ENCODE data around the gene SETD4.
"Not testable (repeated sequence)": the region's sequence is repeated elsewhere in the genome, so short reads cannot be mapped to it uniquely, and the experiment has no call there.

SETD4 gene, protein sequence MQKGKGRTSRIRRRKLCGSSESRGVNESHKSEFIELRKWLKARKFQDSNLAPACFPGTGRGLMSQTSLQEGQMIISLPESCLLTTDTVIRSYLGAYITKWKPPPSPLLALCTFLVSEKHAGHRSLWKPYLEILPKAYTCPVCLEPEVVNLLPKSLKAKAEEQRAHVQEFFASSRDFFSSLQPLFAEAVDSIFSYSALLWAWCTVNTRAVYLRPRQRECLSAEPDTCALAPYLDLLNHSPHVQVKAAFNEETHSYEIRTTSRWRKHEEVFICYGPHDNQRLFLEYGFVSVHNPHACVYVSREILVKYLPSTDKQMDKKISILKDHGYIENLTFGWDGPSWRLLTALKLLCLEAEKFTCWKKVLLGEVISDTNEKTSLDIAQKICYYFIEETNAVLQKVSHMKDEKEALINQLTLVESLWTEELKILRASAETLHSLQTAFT

DNA sequence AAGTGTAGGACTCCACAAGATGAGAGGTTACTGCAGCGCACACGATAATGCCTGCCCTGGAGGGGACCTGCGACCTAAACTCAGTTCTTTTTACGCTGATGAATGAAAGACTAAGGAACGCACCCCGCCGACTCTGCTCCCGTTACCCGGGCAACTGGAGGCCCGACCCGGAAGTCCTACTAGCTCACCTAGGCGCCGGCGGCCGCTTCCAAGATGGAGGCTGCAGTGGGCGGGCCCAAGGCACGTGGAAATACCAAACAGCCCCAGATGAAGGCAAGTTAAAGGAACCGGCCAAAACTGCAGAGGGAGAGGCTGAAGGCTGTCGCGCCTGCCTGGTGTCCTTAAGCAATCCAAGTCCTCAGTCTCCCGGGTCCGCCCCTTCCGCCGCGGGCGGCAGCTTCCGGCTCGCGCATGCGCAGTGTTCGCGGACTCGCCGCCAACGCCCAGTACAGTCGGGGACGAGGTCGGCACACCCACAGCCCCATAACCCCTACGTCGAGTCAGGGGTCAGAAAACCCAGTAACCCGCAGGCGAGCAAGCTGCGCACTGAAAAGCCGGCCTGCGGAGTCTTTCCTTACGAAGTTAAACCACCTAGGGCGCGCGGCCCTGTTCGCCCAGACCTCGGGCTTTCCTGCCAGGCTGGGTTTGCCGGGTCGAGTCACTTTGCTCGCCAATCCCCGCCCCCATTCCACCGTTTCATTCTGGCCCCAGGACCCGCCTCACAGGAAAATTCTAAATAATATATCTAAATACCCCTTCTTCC lies at the start of gene SETD4:
SETD4 (minus strand) TSS at position 368 of the 763 bp plus-strand sequence. CDS start 1,638 bp downstream, outside the sequence.
- peak; percentile 91 for DNase-seq (ENCODE audit: low read depth in 2 of 2)

DNA sequence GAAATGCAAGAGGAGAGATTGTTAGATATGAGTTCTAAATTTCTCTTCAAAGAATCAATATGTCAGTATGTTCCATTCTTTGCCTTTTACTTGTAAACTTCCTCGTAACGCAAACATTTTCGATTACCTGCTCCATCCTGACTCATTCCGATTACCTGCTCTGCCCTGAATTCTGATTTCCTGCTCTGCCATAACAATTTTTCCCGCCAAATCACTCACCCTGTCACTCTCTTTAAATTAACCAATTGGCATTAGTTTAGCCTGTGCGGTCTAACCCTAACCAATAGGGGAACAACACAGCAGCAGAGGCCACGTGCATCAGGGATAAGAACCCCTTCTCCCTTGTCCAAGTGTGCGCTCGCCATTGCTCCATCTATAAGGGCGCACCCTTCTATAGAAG lies 49.5 kb upstream of the SETD4 start:
- no peak for DNase-seq (ENCODE audit: low read depth in 2 of 2)

DNA sequence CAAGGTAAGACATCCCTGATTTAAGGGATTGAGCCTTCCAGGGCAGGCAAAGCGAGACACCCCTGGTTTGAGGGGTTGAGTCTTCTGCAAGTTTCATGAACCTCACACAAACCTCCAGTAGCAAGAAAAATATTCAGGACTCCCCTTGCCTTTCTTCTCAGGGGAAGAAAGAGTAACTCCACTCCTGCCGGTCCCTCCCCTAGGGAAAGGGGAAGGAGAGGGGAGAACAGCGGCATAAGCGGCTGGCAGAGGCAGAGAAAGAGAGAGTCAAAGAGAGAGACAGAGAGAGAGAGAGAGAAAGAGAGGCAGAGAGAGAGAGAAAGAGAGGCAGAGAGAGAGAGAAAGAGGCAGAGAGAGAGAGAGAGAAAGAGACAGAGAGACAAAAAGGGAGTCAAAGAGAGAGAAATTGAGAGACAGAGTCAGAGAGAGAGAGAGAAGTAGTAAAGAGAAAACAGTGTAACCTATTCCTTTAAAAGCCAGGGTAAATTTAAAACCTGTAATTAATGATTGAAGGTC lies 45.1 kb upstream of the SETD4 start:
- no peak for DNase-seq (ENCODE audit: low read depth in 2 of 2)

DNA sequence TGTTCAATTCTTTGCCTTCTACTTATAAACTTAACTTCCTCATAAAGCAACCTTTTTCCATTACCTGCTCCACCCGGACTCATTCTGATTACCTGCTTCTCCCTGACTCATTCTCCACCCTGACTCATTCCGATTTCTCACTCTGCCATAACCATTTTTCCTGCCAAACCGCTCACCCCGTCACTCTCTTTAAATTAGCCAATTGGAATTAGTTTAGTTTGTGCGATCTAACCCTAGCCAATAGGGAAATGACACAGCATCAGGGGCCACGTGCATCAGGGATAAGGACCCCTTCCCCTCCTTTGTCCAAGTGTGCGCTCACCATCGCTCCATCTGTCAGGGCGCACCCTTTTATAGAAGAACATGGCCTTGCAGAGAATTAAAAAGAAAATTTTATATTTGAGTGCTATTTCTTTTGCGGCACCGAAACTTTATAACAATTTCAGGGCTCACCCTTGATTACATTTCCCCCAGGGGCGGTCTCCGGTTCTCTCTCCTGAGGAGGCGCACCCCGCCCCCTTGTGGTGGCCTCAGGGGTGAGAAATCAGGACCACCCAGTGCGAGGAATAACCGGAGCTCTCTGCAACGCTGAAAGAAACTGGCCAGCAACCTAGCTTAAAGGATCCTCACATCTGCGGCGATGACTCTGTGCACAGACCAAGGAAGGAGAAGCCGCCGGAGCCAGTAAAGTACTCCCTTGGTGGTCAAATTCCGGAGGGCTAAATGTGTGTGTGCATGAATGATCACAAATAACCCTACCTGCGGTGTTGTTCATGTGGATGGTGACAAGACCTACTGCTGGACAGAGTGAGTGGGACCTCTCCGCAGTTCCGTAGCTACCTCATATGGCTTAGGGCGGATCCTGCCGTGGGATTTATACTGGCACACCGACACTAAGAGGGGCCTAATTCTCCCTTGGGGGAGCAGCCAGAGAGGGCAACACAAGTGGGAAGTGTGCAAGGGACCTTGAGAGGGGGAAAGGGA lies 44.3 kb upstream of the SETD4 start:
- DNase-seq (ENCODE audit: low read depth in 2 of 2), result peak; percentile 40 to 47

DNA sequence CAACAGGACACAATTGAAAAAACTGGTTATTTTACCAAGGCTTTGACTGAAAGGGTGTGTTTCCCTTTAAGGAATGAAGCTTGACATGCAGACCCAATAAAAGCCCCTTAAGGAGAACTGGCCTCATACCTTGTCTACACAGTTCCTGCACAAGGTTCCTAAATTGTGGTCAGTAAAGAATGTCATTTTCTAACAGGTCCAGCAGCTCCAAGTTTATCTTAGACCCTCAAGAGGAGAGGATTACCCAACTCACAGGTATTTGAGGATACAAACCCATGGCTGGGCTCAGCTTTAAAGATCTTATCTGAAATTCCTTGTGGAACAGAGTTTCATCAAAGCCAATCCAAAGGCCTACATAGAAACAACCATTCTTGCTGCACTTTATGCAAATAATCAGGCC lies 43.1 kb upstream of the SETD4 start:
- DNase-seq (ENCODE audit: low read depth in 2 of 2), result no peak

DNA sequence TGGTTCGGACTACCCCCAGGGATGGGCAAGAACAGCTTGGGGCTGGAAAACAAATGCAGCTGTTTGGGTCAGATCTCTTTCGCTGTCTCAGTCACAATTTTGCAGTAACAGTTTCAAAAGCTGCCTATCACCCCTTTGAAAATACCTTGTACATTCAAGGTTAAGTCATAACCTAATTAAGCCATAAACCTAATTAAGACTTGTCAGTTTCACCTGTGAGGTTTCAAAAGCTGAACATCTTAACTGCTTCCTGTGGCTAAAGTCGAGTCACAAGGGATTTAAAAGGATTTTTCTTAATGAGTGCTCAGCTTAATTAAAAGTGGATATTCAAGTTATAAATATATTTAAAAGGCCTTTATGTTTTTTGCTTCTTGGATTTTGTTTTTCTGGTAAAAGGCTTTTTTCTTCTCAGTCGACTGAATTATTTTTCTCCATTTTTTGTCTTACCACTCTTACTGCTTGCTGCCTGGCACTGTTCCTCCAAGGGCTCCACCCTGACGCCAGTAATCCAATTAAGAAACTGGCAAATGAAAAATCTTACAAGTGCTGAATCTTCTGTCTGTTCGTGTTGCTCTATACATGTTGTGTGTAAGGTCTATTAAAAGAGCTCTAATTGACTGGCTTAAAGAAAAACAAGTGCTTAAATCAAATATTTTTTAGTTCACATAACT lies 40.8 kb upstream of the SETD4 start:
- DNase-seq (ENCODE audit: low read depth in 2 of 2), result no peak

DNA sequence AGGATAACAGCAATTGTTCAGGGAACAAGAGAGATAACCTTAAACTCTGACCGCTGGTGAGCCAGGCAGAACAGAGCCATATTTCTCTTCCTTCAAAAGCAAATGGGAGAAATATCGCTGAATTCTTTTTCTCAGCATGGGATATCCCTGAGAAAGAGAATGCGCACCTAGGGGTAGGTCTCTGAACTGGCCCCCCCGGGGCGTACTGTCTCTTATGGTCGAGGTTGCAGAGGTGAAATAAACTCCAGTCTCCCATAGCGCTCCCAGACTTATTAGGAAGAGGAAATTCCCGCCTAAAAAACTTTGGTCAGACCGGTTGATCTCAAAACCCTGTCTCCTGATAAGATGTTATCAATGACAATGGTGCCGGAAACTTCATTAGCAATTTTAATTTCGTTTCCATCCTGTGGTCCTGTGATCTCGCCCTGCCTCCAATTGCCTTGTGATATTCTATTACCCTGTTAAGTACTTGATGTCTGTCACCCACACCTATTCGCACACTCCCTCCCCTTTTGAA lies 39.4 kb upstream of the SETD4 start:
- DNase-seq (ENCODE audit: low read depth in 2 of 2), result not testable (repeated sequence)

DNA sequence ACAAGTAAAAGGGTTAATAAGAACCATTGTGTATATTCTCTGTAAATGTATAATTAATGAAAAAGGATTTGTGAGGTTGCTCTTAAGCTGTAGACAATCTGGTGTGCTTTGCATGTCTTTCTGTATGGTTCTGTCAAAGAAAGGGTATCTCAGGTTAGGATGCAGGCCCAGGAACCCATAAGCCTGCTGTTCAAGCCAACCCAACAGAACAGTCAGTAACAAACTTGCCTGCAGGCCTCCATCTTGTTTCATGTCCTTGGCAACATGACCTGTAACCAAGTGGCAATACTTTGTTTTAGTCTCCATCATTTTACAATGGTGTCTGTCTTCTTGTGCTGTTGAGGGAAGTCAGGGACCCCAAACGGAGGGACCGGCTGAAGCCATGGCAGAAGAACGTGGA lies 38.7 kb upstream of the SETD4 start:
- no peak for DNase-seq (ENCODE audit: low read depth in 2 of 2)

DNA sequence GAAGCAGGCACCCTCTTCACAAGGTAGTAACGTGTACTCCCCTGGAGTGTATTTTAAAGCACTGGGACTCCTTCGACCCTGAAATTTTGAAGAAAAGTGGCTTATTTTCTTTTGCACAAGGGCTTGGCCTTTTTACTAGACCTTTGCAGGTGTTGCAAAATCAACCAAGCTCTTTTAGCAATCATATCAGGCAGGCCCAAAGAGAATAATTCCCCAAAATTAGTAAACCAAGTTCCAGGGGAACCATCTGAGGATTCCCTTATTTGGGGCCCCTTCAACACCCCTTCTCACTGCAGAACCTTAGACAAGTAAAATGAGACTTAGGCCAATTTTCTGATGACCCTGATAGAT lies 37.8 kb upstream of the SETD4 start:
- no peak for DNase-seq (ENCODE audit: low read depth in 2 of 2)

DNA sequence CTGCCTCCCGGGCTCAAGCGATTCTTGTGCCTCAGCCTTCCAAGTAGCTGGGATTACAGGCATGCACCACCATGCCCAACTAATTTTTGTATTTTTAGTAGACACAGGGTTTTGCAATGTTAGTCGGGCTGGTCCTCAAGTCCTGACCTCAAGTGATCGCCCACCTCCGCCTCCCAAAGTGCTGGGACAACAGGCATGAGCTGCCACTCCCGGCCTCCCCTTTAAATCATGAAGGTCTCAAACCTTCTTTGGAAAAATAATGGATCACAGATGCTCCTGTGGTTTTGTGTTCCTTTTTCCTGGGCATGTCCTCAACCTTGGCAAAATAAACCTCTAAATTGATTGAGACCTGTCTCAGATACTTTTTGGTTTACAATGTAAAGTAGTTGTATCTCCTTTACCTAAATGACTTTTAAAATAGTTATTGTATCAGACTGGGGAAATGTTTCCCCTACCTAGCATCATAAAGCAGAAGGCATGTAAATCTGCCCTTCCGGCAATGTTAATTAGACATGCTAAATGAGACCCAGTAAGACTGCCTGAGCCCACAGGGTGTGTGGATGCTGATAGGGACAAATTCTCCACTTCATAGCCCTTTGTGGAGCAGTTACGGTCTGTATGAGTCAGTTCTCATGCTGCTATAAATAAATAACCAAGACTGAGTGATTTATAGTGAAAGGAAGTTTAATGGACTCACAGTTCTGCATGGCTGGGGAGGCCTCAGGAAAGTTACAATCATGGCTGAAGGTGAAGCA lies 37.3 kb upstream of the SETD4 start:
- no peak for DNase-seq (ENCODE audit: low read depth in 2 of 2)

DNA sequence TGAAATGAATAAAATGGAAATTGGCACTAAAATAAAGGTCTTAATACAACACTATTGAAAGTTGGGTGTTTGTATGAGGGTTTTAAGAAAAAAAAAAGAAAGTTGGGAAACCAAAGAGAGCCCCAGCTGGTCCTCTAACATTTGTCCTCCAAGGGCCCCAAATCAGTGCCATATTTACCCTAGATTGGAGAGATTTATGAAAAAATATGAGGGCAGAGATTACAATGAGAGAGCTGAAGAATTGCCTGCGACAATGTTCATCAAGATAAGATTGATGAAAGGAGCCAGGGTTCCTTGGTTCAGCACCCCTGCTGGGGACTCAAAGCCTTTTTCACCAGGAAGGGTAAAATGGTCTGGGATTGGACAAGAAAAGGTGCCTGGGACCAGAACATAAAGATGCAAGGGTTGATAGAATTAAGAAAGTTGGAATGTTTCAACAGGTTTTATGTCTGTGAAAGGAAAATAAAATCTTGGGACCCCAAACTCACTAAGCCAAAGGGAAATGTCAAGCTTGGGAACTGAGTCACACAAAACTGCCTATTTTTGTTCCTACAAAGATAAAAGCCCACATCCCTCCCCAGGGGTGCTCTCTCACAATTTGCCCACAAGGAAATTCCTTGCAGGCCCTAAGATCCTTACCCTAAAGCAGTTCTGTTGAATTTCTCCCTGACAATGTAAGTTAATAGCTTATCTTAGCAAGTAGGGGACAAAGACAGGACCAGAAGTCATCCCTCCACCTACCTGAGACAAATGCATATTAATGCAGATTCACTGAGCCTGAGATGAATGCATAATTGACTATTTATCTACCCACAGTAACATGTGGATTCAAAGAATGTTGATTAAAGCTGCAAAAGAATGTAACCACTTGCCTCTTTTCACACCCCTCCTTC lies 36.3 kb upstream of the SETD4 start:
- DNase-seq (ENCODE audit: low read depth in 2 of 2), result no peak

DNA sequence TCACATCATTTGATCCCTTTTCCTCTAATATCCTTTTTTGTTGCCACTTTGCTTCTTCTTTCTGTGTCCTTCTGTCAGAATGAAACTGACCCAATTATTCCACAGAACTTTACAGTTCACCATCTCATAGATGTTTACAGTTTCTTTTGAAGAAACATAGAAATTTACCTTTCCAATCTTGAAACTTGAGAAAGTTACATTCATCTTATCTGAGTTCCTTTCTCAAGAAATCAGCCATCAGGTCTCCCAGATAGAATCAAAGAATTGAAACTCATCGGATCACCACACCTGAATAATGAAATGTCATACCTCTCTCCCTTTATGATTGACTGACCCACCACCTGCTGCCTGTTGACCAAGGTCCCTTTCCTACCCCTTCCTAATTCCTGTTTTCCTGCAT lies 33.2 kb upstream of the SETD4 start:
- no peak for DNase-seq (ENCODE audit: low read depth in 2 of 2)

DNA sequence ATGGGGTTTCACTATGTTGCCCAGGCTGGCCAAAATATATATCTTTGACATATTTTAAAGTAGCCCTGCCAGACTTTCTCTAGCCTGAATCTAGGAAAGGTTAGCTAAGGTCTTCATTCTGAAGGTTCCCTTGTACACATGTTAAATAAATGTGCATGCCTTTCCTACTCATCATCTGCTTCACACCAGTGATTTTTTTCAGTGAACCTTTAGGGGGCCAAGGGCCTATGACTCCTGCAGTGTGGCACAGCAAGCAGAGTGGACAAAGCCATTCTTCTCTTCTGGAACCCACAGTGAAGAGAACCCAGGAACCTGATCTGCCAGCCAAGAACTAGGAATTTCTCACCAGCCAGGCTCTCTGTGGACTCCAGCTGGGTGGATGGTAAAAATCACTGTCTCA lies 32.4 kb upstream of the SETD4 start:
- DNase-seq (ENCODE audit: low read depth in 2 of 2), result no peak

DNA sequence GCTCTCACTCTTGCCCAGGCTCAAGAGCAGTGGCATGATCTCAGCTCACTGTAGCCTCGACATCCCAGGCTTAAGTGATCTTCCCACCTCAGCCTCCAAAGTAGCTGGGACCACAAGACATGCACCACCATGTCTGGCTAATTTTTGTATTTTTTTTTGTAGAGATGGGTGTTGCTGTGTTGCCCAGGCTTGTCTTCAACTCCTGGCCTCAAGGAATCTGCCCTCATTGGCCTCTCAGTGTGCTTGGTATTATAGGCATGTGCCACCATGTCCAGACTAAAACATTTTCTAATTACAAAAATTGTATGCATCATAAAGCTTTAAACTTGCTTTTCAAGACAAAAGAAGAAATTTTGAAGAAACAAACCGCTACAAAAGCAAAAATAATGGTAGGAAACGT lies 29.6 kb upstream of the SETD4 start:
- no peak for DNase-seq (ENCODE audit: low read depth in 2 of 2)

DNA sequence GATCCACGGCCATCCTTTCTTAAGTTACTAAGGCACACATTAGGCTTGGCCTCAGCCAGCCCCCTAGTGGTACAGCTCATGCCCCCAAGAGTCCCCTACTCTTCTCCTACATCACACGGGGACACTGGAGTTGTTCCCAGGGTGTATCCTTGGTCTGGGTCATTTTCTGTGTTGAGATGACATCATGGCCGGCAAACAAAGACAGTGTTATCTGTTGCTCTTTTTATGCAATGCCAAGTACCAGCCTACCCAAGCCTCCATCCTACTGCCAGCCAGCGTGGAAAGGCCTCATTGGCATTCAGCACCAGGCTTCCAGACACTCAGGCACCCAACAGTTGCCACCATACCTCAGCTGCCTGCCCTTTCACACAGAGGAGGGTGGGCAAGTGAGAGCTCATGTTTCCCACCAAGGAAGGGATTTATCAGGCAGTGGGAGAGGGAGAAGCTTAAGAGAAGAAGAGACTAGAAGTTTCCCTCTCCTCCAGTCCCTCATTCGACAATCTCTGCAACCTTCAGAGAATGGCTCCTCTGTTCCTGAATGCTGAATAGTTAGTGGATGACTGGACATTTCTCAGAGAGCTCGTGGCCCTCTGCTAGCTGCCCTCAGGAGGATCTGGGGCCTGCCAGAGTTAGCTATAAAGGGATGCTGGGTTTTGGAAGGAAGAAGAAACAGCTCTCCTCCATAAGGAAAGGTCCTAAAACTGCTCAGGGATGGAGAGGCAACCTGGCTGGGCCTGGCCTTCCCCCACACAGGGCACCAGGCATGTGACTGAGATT lies 27.2 kb upstream of the SETD4 start:
- no peak for DNase-seq (ENCODE audit: low read depth in 2 of 2)

DNA sequence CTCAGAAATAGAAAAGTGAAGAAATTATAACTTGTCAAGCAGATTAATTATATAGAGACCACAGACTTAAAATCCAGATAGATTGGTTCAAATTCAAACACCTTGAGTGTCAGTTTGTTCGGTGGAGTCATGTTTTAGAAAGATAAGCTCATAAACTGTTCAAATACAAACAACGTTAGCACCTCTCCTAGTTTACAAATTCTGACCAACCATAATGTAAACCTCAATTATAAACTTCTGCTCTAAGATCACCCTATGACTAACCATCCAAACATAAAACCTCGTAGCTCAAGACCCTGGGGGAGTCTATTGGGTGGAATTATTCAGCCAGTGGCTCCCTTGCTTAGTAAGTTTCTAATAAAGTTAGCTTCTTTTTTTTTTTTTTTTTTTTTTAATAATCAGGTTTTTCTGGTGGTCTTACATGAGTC lies 21.9 kb upstream of the SETD4 start:
- DNase-seq (ENCODE audit: low read depth in 2 of 2), result no peak

DNA sequence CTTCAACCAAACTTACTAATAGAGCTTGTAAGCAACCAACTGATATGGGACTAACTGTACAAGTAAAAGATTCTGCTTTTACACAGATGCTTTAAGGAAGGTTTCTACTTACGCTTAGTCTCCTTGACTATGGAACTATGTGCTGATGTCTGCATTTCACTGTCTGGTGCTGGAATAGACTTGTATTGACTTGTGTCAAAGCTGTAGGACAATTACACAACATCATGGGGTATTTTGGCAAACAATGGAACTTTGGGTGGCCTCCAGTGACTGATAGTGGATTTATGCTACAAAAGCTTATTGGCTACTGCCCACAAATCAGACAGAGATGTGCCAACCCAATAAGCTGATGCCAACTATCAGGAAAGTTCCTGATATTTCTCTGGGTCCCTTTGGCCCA lies 20.1 kb upstream of the SETD4 start:
- no peak for DNase-seq (ENCODE audit: low read depth in 2 of 2)

DNA sequence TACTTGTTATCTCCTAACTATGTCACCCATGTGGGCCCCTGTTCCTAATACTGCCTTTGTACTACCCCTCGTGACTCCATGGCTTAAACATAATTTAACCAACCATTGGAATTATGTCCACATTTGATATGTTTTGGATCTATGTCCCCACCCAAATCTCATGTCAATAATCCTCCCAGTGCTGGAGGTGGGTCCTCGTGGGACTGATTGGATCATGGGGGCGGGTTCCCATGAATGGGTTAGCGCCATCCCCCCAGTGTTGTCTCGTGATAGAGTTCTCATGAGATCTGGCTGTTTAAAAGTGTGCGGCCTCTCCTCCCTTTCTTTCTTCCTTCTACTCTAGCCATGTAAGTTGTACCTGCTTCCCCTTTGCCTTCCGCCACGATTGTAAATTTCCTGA lies 19.3 kb upstream of the SETD4 start:
- DNase-seq (ENCODE audit: low read depth in 2 of 2), result no peak

Data from stimulated activated CD8-positive, alpha-beta memory T cell treated with anti-CD3 and anti-CD28 coated beads, Interleukin-2, amount 100 ng/mL, for 48 hours (primary cell).